ACC112 (cell line): ENCODE data around the gene COPG2.
"Not testable (repeated sequence)": the region's sequence is repeated elsewhere in the genome, so short reads cannot be mapped to it uniquely, and the experiment has no call there.

Source experiments
- H2AFZ ChIP-seq: fragments of 200-600 bp; sonication (generic); one replicate; pipeline ENCODE4 v1.6.0; 2017; ENCODE audit warnings: antibody characterized with exemption, low read length; ENCODE audit not compliant: unreplicated experiment
- H3K27ac ChIP-seq: fragments of 200-600 bp; sonication (generic); 2 replicates; pipeline ENCODE4 v1.5.1; 2014; ENCODE audit warnings: low read depth, mild to moderate bottlenecking, antibody characterized with exemption, low read length, moderate library complexity
- H3K27me3 ChIP-seq: fragments of 200-600 bp; sonication (generic); 2 replicates; pipeline ENCODE4 v1.6.1; 2014; ENCODE audit warnings: mild to moderate bottlenecking, antibody characterized with exemption, low read length, moderate library complexity, mixed read lengths; ENCODE audit not compliant: insufficient read depth
- H3K36me3 ChIP-seq: fragments of 200-600 bp; sonication (generic); 2 replicates; pipeline ENCODE4 v1.6.1; 2016; ENCODE audit warnings: mild to moderate bottlenecking, antibody characterized with exemption, low read length, moderate library complexity, mixed read lengths; ENCODE audit not compliant: insufficient read depth
- H3K4me1 ChIP-seq: fragments of 200-600 bp; sonication (generic); one replicate; pipeline ENCODE4 v1.6.1; 2016; ENCODE audit warnings: low read length, mixed read lengths; ENCODE audit not compliant: insufficient read depth, unreplicated experiment, control insufficient read depth
- H3K4me3 ChIP-seq: fragments of 200-600 bp; sonication (generic); 2 replicates; pipeline ENCODE4 v1.5.1; 2014; ENCODE audit warnings: mild to moderate bottlenecking, low read depth, low read length
- H3K79me2 ChIP-seq: fragments of 200-600 bp; sonication (generic); one replicate; pipeline ENCODE4 v1.6.0; 2016; ENCODE audit warnings: low read length; ENCODE audit not compliant: control insufficient read depth, unreplicated experiment, insufficient read depth

COPG2 gene

DNA sequence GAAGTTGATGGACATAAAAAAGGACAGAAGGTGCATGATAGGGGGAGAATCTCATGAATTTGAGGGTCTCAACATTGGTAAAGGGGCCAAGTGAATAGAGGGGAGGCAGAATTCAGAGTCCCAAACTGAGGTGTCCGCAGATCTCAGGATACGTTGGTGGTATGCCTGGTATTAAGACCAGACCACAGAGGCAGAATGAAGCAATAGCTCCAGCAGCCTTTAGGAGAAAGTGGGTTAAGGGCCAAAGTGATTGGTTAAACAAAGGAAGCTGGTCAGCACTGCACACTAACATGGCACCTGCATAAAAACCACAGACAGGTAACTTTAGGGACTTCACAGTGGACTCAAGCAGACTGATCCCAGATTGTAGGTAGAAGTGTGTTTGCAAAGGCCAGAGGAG lies 139.1 kb downstream of the COPG2 start:
- H3K4me1 ChIP-seq: no peaks in the 10 kb centered on the region
- no peak overlapping the region for H3K27ac ChIP-seq
- H3K36me3 ChIP-seq: no peaks in the 10 kb centered on the region
- H3K4me3 ChIP-seq: no peak overlapping the region
- H2AFZ ChIP-seq: no peak overlapping the region
- H3K27me3 ChIP-seq: no peaks in the 10 kb centered on the region
- H3K79me2 ChIP-seq: no peaks in the 10 kb centered on the region

DNA sequence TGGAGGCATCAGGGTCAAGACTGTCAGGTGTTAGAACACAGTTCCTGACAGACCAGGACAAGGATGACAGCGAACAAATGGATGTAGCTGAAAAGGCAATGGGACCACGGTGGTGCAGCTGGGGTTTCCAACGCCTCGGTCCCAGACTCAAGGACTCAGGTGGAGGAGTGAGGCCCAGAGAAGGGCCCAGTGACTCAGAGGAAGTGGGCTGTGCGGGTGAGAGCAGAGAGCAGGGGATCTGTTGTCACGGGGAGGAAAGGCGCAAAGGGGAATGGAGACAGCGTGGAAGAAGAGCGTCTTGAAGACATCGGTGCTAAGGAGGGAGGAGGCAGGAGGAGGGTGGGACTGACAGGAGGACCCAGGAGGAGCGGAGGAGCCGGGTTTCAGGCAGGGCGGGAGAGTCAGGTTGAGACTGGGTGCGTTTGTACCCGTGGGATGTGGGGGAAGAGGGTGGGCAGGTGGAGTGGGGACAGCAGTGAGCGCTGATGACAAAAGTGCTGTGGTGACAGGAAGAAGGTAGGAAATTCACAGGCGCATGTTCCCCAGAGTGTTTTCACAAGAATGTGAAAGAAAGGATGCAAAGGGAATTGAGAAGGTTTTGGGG lies 140.7 kb downstream of the COPG2 start:
- not testable (repeated sequence) for H3K4me3 ChIP-seq, H2AFZ ChIP-seq, H3K27me3 ChIP-seq, H3K79me2 ChIP-seq, H3K27ac ChIP-seq, H3K4me1 ChIP-seq, H3K36me3 ChIP-seq

DNA sequence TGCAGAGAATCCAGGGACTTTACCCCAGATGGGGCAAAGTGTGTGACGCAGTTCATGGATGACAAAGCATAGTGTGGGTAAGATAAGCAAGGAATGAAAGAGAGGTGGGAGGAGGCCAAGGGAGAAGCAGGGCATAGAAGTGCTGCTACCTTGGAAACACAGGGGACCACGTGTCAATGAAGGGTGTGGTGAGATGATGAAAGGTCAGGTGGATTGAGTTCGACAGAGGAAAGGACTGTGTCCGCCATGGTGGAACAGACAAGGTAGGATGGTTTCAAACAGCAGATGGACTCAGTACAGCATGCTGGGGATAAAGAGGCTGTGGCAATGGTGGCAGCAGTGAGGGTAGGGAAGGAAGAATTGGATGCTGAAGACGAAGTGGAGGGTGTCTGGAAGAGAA lies 143.9 kb downstream of the COPG2 start:
- Histone ChIP-seq H3K79me2 (no peaks in the 10 kb centered on the region), H3K27ac (no peak overlapping the region), H3K4me3 (no peak overlapping the region), H2AFZ (no peak overlapping the region), H3K4me1 (no peaks in the 10 kb centered on the region), H3K36me3 (no peaks in the 10 kb centered on the region), H3K27me3 (no peaks in the 10 kb centered on the region)

DNA sequence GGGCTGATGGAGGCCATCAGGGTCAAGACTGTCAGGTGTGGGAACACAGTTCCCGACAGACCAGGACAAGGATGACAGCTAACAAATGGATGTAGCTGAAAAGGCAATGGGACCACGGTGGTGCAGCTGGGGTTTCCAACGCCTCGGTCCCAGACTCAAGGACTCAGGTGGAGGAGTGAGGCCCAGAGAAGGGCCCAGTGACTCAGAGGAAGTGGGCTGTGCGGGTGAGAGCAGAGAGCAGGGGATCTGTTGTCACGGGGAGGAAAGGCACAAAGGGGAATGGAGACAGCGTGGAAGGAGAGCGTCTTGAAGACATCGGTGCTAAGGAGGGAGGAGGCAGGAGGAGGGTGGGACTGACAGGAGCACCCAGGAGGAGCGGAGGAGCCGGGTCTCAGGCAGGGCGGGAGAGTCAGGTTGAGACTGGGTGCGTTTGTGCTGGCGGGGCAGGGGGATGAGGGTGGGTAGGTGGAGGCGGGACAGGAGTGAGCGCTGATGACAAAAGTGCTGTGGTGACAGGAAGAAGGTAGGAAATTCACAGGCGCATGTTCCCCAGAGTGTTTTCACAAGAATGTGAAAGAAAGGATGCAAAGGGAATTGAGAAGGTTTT lies 144.9 kb downstream of the COPG2 start:
- H3K27ac ChIP-seq, H3K27me3 ChIP-seq, H3K4me1 ChIP-seq, H3K36me3 ChIP-seq, H3K4me3 ChIP-seq, H2AFZ ChIP-seq, H3K79me2 ChIP-seq: not testable (repeated sequence)

DNA sequence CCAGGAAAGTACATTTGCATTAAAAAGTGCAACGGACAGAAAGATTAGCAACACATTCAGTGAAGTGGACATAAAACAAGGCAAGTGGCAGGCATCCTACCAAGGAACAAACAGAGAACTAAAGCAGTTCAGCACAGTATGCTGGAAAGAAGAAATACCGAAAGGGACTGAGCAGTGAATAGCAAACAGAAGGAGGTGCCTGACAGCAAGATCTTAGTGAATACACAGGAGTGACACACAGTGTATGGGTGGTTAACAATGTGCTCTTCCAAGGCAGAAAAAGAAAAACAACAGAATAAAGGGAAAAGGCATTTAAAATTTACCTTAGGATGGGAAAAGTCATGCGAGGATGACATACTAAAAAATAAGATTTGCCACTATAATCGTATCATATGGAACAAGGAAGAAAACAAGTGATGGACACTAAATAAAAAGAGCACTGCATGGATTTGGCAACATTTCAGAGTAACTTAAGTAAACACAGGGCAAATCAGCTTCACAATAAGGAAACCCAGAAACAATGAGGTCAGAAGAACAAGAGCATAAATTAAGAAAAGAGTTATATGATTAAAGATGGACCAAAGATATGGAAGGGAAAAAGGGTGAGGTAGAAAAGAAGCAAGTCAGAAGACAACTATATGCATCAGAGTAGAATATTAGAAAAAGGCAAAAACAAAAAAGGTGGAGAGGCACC lies 147.1 kb downstream of the COPG2 start:
- H3K36me3 ChIP-seq: no peaks in the 10 kb centered on the region
- H3K27ac ChIP-seq: no peak overlapping the region

DNA sequence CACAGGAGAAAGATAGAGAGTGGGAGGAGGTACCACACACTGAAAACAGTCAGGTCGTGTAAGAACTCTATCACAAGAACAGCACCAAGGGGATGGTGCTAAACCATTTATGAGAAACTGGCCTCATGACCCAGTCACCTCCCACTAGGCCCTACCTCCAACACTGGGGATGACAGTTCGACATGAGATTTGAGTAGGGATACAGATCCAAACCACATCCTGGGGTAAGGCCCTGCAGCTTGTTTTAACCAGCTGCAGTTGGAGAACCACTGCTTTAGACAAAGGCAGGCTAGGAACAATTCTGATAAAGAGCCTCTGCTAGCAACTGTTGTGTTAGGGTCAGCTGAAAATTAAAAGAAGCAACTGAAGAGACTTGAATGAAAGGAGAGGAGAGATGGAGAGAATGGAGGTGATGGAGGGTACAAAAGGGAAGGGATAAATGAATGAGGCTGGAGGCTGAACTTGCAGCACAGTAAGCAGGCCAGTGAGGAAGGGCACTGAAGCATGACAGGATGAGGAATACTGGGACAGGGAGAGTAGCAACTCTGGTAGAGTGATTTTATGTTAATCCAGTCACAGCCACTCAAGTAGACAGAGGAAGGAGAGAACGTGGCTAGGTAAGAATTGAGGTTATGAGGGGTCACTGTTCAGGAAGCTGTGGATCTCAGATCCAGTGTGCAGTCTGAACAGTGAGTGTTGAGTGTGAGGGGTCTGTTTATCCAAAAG lies 153.1 kb downstream of the COPG2 start:
- H3K36me3 ChIP-seq: peaks cover 9% of the 10 kb centered on the region
- no peak overlapping the region for H3K27ac ChIP-seq

More for the DNA sequence above, 147.1 kb downstream of the COPG2 start:
- Histone ChIP-seq H2AFZ (no peak overlapping the region), H3K4me3 (no peak overlapping the region), H3K27me3 (no peaks in the 10 kb centered on the region), H3K4me1 (no peaks in the 10 kb centered on the region), H3K79me2 (no peaks in the 10 kb centered on the region)

DNA sequence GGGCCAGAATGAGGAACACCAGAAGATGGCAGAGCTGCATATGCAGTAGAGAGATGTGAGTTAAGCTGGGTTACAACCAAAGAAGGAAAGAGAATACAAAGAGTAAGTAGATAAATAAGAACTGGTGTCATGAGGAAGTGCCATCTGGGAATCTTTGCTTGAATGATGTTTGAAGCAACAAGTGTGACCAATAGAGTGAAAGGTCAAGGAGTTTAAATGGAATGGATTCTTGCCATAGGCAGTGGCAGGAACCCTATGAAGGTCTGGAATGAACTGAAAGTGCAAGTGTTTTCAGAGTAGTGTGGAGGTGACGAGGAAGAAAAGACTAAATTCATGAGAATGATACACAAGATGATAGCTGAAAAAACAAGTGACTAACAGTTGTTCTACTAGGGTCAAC lies 155.1 kb downstream of the COPG2 start:
- Histone ChIP-seq H2AFZ (no peak overlapping the region), H3K27me3 (no peaks in the 10 kb centered on the region), H3K4me1 (no peaks in the 10 kb centered on the region), H3K79me2 (no peaks in the 10 kb centered on the region), H3K27ac (no peak overlapping the region), H3K36me3 (peaks cover 9% of the 10 kb centered on the region), H3K4me3 (no peak overlapping the region)

More for the DNA sequence above, 153.1 kb downstream of the COPG2 start:
- Histone ChIP-seq H3K79me2 (no peaks in the 10 kb centered on the region), H2AFZ (no peak overlapping the region), H3K27me3 (no peaks in the 10 kb centered on the region), H3K4me1 (no peaks in the 10 kb centered on the region), H3K4me3 (no peak overlapping the region)

DNA sequence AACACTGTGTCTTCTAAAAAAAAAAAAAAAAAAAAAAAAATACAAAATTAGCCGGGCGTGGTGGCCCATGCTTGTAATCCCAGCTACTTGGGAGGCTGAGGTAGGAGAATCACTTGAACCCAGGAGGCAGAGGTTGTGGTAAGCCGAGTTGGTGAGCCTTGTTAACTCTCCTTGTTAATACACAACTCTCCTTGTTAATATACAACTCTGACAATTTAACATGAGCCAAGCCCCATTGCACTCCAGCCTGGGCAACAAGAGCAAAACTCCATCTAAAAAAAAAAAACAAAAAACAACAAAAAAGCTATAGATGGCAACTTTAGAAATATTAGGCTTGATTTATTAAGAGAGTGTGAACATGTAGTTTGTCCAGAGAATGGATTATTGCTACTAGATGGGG lies 156.5 kb downstream of the COPG2 start:
- peaks cover 12% of the 10 kb centered on the region for H3K36me3 ChIP-seq
- not testable (repeated sequence) for H3K4me3 ChIP-seq

DNA sequence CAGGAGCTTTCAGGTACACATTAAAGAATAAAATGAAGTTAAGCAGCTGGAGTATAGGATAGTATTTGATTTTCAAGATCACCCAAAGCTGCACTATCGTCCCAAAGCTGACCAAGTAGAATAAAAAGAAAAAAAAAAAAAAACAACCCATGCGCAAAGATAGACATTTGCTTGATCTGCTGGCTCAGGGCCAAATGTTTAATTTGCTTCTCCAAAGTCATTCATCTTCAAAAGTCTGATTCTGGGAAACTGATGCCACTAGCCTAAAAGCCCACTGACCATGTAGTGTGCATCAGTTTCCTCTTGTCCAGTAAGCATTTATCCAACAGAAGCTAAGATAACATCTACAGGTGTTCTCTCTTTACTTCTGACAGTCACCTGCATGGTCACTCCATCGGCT lies 162.2 kb downstream of the COPG2 start:
- Histone ChIP-seq H3K27me3 (no peaks in the 10 kb centered on the region), H3K4me3 (no peak overlapping the region), H2AFZ (no peak overlapping the region), H3K79me2 (no peaks in the 10 kb centered on the region), H3K27ac (no peak overlapping the region), H3K36me3 (peaks cover 9% of the 10 kb centered on the region; the same call in 1 of the 2 replicates), H3K4me1 (no peaks in the 10 kb centered on the region)

More for the DNA sequence above, 156.5 kb downstream of the COPG2 start:
- H3K27me3 ChIP-seq, H3K27ac ChIP-seq, H3K79me2 ChIP-seq, H2AFZ ChIP-seq, H3K4me1 ChIP-seq: not testable (repeated sequence)

DNA sequence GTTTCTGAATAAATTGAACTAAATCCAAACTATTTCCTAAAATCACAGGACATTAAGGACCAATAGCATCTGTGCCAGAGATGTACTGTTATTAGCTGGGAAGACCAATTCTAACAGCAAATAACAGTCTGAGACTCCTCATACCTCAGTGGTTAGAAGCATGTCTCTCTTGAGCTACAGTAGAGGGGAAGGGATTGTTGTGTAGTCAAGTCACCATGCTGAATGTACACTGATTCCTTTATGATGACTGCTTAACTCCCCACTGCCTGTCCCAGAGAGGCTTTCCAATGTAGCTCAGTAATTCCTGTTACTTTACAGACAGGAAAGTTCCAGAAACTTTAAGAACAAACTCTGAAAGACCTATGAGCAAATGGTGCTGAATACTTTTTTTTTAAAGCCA lies 162.8 kb downstream of the COPG2 start:
- Histone ChIP-seq H3K27ac (no peak overlapping the region), H3K36me3 (peaks cover 9% of the 10 kb centered on the region; the same call in 1 of the 2 replicates), H3K4me3 (no peak overlapping the region), H3K79me2 (no peaks in the 10 kb centered on the region), H3K27me3 (no peaks in the 10 kb centered on the region), H2AFZ (no peak overlapping the region), H3K4me1 (no peaks in the 10 kb centered on the region)
